Activated CD4-positive, alpha-beta T cell treated with anti-CD3 and anti-CD28 coated beads for 4 hours (primary cell): ENCODE measurements around the gene LLCFC1.

Experiments
- DNase-seq, 2 donors: peaks; one replicate each; pipeline ENCODE4 v3.0.0-alpha.2; 2020

Gene LLCFC1

GRCh38 chr7:142939226-142939910 is at the start of gene LLCFC1:
Gene LLCFC1, plus strand, starts transcription at chr7:142939484. Its CDS starts 138 bp downstream, at chr7:142939622.
- peak in 1 of 2 donors; percentile 4 for DNase-seq

GRCh38 chr7:142889816-142890215 is 49.5 kb upstream of the LLCFC1 start:
- no peak for DNase-seq

- DNase-seq: no peak
Measured at GRCh38 chr7:142890874-142891485, 48.3 kb upstream of the LLCFC1 start.

GRCh38 chr7:142891490-142892082 is 47.7 kb upstream of the LLCFC1 start:
- DNase-seq: no peak

- DNase-seq: no peak
Measured at GRCh38 chr7:142892951-142893350, 46.3 kb upstream of the LLCFC1 start.

GRCh38 chr7:142894112-142894984 is 44.9 kb upstream of the LLCFC1 start:
- no peak for DNase-seq

- DNase-seq: no peak
Measured at GRCh38 chr7:142894985-142895593, 44.2 kb upstream of the LLCFC1 start.

- no peak for DNase-seq
Measured at GRCh38 chr7:142896151-142896550, 43.1 kb upstream of the LLCFC1 start.

GRCh38 chr7:142896741-142897379 is 42.4 kb upstream of the LLCFC1 start:
- DNase-seq: no peak

- DNase-seq: no peak
Measured at GRCh38 chr7:142897691-142898090, 41.6 kb upstream of the LLCFC1 start.

- DNase-seq: no peak
Measured at GRCh38 chr7:142898377-142899170, 40.7 kb upstream of the LLCFC1 start.

GRCh38 chr7:142899661-142900060 is 39.6 kb upstream of the LLCFC1 start:
- DNase-seq: no peak

- DNase-seq: no peak
Measured at GRCh38 chr7:142901426-142902259, 37.6 kb upstream of the LLCFC1 start.

GRCh38 chr7:142904128-142904527 is 35.2 kb upstream of the LLCFC1 start:
- DNase-seq: no peak

GRCh38 chr7:142905759-142906158 is 33.5 kb upstream of the LLCFC1 start:
- no peak for DNase-seq

GRCh38 chr7:142906643-142907042 is 32.6 kb upstream of the LLCFC1 start:
- DNase-seq: no peak

- no peak for DNase-seq
Measured at GRCh38 chr7:142908290-142908689, 31.0 kb upstream of the LLCFC1 start.

- DNase-seq: no peak
Measured at GRCh38 chr7:142908921-142909890, 30.1 kb upstream of the LLCFC1 start.

- no peak for DNase-seq
Measured at GRCh38 chr7:142910031-142910433, 29.3 kb upstream of the LLCFC1 start.
